ENCODE results near the gene FGFR4.

DNA sequence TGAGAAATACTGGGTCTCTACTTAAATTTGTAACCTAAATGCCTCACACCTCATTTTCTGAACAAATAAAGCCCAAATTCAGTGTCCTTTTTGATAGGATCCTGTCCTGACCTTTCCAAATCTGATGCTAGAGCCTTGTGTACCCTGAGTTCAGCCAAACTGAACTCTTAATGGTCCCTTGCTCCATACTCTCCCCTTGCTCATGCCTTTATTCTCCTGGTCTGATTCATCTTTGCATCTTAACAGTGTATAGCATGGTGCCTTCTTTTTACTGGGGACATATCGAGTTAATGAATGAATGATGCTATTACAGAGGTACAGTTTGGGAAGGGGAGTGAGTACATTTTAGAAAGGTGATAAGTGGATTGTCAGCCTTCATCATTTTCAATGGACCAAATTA lies 56.1 kb downstream of the FGFR4 start:
- TF ChIP-seq TEAD4 (IDR thresholded peaks at IDR 0.05) (no peak), MAX (IDR thresholded peaks at IDR 0.05) (no peak), CEBPB (IDR thresholded peaks at IDR 0.05) (no peak), TAF1 (IDR thresholded peaks at IDR 0.05; ENCODE audit: low read depth) (no peak), REST (IDR thresholded peaks at IDR 0.05; ENCODE audit: low read depth) (no peak), CREB1 (IDR thresholded peaks at IDR 0.05; ENCODE audit: low read depth) (no peak), FOXM1 (IDR thresholded peaks at IDR 0.05; ENCODE audit: borderline replicate concordance, low read depth) (no peak), USF1 (IDR thresholded peaks at IDR 0.05) (no peak), YY1 (IDR thresholded peaks at IDR 0.05; ENCODE audit: low read depth) (no peak)

Measured in Ishikawa (cell line).